T1000 (cell line): ENCODE results near the gene PEAK1.

Source experiments
- DNase-seq: peaks from one replicate; lab custom pipeline; 2025; ENCODE audit warnings: mixed read lengths; lab: John Stamatoyannopoulos, UW

The PEAK1 gene

DNA sequence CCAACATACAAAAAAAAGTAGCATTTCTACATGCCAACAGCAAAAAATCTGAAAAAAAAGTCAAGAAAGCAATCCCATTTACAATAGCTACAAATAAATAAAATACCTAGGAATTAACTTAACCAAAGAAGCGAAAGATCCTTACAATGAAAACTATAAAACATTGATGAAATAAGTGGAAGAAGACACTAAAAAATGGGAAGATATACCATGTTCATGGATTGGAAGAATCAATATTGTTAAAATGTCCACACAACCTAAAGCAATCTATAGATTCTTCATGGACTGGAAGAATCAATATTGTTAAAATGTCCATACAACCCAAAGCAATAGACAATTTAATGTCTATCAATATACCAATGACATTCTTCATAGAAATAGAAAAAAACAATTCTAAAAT is 21.0 kb downstream of the PEAK1 start:
- no peak for DNase-seq

DNA sequence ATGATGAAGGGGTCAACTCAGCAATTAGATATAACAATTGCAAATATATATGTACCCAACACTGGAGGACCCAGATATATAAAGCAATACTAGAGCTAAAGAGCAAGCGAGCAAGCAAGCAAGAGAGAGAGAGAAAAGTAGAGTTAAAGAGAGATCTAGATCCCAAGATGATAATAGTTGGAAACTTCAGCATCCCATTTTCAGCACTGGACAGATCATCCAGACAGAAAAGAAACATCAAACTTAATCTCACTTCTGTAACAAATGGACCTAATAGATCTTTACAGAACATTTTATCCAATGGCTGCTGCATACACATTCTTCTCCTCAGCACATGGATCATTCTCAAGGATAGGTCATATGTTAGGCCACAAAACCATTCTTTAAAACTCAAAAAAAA is 23.2 kb downstream of the PEAK1 start:
- DNase-seq: no peak

DNA sequence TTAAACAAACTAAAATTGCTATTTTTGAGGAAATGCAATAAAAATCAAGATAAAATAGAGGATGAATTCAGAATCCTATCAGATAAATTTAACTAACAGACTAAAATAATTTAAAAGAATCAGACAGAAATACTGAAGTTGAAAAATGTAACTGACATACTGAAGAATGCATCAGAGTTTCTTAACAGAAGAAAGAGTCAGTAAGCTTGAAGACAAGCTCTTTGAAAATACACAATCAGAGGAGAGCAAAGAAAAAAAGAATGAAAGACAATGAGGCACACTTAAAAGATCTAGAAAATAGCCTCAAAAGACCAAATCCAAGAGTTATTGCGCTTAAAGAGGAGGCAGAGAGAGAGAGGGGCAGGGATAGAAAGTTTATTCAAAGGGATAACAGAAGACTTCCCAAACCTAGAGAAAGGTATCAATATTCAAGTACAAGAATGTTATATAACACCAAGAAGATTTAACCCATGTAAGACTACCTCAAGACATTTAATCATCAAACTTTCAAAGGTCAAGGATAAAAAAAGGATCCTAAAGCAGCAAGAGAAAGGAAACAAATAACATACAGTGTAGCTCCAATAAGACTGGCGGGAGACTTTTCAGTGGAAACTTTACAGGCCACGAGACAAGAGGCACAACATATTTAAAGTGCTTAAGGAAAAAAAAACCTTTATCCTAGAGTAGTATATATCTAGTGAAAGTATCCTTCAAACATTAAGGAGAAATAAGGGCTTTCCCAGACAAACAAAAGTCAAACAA is 24.7 kb downstream of the PEAK1 start:
- no peak for DNase-seq

DNA sequence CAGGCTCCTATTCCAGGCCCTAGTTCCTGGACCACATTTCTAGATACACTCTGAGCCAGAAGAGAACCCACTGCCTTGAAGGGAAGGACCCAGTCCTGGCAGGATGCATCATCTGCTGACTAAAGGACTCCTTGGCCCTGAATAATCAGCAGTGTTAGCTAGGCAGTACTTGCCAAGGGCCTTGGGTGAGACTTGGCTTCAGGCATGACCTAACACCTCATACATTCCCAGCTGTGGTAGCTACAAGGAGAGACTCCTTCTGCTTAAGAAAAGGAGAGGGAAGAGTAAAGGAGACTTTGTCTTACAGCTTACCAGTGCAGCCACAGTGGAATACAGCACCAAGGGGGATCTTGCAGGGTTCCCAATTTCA is 26.4 kb downstream of the PEAK1 start:
- no peak for DNase-seq

DNA sequence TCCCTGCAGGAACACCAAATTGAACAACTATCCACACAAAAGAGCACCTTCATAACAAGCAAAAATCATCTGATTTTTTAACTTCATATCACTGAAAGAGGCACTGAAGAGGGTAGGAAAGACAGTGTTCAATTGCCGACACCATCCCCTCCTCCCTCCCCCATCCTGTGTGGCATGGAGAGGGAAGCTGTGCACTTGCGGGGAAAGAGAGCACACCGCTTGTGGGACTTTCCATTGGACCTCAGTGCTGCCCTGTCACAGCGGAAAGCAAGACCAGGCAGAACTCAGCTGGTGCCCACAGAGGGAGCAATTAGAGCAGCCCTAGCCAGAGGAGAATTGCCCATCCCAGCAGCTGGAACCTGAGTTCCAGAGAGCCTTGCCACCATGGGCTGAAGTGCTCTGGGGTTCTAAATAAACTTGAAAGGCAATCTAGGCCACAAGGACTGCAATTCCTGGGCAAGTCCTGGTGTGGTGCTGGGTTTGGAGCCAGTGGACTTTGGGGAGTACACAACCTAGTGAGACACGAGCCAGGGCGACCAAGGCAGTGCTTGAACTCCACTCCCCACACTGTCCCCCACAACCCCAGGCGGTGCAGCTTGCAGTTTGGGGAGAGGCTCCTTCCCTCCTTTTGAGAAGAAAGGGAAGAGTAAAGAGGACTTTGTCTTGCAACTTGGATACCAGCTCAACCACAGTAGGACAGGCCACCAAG is 27.0 kb downstream of the PEAK1 start:
- no peak for DNase-seq

DNA sequence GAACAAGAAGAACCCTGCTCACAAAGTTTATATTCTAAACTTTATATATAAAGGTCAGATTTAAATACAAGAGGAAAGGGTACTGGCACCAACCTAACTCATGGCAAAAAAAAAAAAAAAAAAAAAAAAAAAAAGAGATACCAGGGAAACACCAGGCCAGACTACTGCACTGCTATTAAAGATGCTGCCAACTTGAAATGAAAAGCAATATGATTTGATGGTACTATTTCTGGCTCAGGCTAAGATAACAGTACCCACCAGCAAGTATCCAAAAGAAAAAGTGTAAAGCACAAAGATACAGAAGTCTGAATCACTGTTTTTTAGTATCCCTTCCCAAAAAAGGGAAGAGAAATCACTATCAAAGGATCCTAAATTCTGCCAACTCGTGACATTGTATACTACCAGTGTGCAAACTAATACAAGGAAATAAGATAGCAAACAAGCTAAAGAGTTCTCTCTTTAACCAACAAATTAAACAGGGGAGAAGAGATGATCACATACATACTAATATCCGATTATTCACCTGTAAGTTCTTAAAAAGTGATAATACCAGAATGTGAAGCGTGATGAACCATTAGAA is 28.4 kb downstream of the PEAK1 start:
- DNase-seq: no peak

DNA sequence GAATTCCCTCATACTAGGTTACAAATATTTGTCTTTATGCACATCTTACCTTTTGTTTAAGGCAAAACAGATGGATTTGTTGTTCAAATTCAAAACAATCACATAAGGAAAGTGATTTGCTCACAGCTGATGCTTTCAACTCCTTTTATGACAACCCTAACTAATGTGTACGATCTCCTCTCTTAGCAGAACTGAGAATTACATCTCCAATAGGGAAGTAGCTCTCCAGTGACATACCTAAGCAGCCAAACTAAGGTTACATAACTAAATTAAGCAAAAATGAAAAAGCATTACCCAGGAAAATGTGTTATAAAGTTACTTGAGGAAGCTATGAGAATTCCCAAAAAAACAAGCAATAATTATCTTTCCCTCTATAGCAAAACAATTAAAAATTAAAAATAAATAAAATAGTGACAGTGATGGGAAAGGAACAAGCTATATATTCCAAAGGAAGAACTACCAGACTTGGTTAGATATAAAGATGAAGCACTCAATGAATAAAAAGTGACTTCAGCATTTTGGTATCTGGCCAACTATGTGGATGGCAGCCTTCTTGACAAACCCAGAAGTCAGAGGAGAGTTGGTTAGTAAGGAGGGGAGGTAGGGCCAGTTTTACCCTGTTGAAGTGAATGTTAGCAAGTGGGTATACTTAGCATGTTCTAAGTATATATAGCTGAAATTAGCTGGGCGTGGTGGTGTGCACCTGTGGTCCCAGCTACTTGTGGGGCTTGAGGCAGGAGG is 32.4 kb downstream of the PEAK1 start:
- no peak for DNase-seq

DNA sequence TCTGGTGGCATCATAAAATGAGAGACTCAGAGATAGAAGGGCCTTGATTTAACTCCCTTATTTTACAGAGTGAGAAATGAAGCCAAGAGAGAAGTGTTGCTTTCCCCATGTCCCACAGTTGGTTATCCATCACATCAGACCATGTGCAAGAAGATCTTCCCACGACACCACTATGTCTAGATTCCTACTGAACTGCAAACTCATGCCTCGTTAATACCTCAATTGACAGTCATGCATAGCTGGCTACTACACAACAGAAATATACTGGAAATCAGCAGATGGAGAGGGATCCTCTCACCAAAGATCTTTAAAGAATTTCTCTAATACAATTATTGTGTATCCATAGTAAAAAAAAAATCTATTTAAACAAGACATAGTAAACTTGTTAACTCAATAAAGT is 33.3 kb downstream of the PEAK1 start:
- DNase-seq: no peak

DNA sequence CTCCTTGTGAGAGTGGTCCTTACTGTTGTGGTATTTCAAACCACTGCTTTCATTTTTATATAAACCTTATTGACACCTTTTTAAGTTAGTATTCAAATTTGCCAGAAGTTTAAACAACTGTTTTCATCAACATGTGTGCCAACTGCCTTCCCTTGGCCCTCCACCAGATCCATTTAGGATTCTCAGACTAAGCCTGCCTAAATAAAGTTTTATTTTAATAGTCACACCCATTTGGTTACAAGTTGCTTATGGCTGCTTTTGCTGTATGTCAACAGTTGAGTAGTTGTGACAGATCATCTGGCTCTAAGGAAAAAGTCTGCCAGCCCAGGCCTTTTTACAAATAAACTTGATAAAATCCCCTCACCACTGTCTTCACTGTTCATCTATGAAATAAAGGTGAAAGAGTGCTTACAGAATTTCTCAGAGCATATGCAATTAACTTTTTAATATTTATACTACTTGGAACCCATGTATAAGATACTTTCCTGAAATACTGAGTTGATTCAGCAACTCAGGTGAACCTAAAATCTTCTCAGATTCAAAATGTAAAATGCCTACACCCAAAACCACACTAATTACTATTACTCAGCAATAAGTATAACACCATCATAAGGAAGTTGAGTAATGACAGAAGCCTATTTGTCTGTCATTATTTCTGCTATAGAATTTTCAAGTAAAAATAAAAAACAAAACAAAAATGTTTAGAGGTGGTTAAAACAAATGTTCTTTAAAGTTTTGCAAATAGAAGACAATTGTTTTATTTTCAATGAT is 35.1 kb downstream of the PEAK1 start:
- no peak for DNase-seq

DNA sequence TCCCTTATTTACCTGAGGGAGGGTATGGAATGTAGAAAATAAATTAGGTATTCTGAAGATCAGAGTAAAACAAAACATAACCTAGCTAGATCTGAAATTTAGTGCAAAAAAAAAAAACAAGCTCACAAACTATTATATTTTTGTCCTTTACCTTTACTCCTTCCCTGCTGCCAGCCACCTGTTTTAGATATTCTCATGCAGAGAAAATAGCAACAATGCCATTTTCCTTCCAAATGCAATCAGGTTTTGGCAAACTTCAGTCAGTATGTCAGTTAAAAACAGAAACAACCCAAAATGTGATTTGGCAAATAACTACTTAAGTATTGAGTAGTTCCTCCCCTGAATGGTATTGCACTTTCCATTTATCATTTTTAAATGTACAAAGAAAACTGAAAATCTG is 35.8 kb downstream of the PEAK1 start:
- no peak for DNase-seq

DNA sequence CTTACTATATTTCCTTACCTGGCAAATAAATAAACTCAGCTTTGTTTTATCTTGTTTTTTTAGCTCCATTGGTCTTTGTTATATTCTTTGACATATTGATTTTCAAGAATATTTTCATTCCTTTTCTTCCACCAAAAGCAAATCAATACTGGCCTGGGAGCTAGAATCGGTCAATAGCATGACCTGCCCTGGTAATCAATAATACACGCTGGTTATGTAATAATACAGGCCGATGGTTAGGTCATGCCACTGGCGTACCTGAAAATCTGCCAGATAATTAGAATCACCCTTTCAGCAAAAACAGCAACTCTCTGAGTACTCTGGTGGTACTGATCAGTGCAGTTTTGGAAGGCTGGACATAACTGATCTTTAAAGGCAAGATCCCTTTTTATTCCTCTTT is 39.9 kb downstream of the PEAK1 start:
- no peak for DNase-seq

DNA sequence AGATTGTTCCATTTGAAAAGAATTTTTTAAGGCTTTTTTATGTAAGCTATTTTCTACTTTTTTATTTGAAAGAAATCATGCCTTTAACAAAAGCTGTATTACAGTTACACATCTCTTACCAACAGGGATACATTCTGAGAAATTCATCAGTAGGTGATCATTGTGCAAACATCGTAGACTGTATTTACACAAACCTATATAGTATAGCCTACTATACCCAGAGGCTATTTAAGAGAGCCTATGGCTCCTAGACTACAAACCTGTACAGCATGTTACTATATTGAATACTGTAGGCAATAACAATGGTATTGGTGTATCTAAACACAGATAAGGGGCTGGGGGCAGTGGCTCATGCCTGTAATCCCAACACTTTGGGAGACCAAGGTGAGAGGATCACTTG is 43.1 kb downstream of the PEAK1 start:
- no peak for DNase-seq

DNA sequence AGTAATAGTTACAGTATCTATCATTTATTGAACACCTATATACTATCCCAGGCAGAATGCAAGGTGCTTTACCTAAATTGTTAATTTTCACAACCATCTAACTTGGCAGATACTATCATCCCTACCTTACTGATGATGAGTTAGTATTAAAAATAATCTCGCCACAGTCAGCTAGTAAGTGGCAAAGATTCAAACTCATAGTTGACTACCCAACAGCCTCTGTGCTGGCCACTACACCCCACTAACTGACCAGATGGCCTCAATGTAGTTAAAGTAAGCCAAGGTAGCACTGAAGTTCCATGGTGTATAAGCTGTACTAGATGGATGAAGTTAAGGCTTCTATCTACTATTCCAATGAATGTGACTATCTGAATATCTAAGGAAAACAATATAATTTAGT is 44.8 kb downstream of the PEAK1 start:
- no peak for DNase-seq

DNA sequence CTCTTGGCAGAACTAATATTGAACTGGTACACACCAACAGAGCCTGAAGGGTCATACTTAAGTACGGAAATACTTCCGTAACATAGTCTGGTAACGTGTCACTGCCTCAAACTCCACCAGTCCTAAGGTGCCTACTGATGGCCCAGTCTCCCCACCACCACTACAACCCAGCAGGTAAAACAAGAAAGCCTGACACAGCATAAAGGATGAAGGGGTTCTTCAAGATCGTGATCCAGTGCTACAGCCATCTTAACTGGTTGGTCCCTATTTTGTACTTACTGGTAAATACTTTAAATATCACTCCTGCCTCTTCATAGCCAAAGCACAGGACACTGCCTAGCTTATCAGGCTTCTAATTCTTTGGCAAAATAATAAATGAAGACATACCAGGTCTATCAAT is 46.5 kb downstream of the PEAK1 start:
- DNase-seq: no peak

DNA sequence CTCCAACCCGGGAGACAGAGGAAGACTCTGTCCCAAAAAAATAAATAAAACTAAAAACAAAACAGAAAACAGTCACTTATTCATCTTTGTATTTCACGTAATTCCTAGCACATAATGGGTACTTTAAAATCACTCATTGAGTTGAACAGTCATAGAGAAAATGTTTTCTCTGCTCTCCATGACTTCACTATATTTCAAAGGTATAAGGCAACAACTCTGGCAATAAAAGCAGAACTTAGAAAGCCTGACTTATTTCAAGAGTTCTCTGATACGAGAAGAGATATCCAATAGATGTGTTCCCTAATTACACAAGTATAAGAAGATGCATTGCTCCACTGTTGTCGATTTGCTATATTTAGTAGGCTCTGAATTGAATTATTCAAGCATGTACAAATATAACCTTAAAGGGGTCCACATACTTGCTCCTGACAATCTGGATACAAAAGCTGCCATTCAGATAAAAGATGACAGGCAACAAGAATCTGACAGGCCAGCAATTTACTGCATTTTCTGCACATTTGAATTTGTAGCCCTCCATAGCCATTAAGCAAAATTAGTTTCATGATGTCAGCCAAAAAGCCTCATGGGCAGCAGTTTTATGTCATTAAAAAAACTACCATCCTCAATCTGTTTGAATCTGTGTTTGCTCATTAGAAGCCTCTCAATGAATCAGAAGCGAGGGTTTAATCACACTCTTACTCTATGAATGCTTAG is 47.9 kb downstream of the PEAK1 start:
- DNase-seq: no peak

DNA sequence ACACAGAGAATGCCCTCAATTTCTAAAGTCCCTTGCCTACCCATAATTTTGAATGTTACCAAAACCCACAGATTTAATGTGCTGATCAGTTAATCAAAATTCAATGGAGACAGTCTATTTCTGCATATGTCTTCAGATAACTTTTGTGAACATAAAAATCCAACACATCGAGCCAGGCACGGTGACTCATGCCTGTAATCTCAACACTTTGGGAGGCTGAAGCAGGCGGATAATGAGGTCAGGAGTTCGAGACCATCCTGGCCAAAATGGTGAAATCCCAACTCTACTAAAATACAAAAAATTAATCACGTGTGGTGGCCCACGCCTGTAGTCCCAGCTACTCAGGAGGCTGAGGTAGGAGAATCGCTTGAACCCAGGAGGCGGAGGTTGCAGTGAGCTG is 49.3 kb downstream of the PEAK1 start:
- no peak for DNase-seq

DNA sequence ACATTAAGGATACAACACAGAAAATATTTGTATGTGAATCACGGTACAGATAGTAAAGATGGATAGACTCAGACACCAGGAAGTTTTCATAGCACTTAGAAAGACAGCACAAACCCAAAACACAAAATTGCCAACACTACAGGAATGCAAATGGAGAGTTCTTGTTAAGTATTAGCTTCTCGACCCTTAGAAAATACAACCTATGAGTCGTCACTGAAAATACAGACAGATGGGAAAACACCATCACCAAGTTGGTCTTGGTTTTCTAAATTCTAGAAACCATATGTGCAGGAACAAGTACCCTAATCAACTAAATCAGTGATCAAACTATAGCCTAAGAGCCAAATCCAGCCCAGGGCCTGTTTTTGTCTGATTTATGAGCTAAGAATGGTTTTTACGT is 50.7 kb downstream of the PEAK1 start:
- no peak for DNase-seq

DNA sequence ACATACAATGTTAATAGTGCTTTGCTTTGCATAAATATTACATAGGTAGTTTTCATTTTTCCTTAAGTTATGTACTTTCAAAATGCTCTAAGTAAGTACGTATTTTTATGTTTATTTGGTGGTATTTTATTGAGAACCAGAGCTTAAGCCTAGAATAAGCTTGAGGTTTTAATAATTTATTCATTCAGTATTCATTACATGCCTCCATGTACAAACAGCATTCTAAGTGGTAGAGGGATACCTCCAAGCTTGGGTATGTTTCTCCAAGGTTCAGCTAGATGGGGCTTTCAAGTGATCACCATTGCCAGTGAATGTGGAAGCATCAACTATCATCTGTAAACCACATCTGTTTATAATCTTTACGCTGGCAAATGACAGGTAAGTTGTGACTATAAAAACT is 52.3 kb downstream of the PEAK1 start:
- DNase-seq: no peak

DNA sequence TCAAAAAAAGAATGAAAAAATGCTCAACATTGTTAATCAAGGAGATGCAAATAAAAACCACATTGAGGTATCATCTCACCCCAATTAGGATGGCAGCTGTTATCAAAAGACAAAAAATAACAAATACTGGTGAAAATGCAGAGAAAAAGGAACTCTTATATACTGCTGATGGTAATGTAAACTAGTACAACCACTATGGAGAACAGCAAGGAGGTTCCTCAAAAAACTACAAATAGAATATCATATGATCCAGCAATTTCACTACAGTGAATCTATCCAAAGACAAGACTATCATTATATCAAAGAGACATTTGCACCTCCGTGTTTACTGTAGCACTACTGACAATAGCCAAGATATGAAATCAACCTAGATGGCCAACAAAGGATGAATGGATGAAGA is 58.4 kb downstream of the PEAK1 start:
- no peak for DNase-seq

DNA sequence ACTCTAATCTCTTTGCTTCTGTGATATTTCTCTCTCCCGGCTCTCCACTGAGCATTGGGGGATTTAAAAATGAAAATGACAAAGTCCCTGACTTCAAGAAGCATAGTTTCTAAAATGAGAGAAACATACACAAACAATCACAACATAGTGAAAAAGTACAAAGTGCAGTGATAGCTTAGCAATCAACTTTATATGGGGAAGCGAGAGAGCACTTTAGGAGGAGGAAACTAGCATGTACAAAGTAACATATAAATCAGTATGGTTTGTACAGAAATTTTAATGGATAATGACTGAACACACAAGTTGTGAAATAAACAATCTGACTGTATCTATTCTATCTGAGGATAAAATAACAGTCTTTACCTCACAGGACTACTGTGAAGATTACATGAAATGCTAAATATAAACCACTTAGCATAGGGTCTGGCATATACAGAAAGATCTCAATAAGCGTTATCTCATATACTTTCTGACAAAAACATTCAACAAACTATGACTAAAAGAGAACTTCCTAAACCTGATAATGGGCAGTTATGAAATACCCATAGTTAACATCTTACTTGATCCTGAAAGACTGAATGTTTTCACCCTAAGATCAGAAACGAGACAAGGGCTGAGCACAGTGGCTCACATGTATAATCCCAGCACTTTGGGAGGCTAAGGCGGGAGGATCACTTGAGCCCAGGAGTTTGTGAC is 61.2 kb downstream of the PEAK1 start:
- no peak for DNase-seq

DNA sequence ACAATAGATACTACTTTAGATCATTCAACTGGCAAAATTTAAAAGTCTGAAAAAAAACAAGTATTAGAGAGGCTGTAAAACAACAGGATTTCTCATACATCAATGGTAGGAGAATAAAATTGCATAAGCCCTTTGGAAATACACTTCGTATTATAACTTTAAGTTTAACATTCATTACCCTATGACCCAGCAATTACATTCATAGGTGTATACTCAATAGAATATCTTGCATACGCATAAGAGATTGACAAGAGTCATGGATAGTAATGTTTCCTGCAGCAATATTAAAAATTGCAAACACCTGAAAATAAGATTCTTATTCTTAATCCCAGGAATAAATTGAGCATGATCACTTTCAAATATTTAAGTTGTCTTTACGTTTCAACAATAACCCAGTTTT is 63.6 kb downstream of the PEAK1 start:
- no peak for DNase-seq
